ENCODE data around the gene TAF3. TPM values are rescaled to one million over a fixed set of nuclear protein-coding genes. Genes with fewer than 3 reads are reported as not detected.

Gene TAF3
- total RNA-seq, 1 donor from 2014 or later, result 4.6 TPM

- TF ChIP-seq EZH2phosphoT487 (IDR thresholded peaks at IDR 0.05) (no peak), CTCF (IDR thresholded peaks at IDR 0.05) (no peak), EZH2 (IDR thresholded peaks at IDR 0.05) (no peak)
- Histone ChIP-seq H3K27me3 (no peaks in the 10 kb centered on the region), H3K4me2 (no peak overlapping the region), H2AFZ (replicated peaks) (no peak overlapping the region), H3K79me2 (ENCODE audit: low read depth) (no peaks in the 10 kb centered on the region), H3K4me3 (no peak overlapping the region), H3F3A (ENCODE audit: low read depth) (no peaks in the 10 kb centered on the region), H3K9ac (no peak overlapping the region), H3K4me1 (no peaks in the 10 kb centered on the region), H3K36me3 (no peaks in the 10 kb centered on the region), H3K9me3 (ENCODE audit: low read depth) (no peaks in the 10 kb centered on the region), H4K20me1 (ENCODE audit: low read depth) (no peaks in the 10 kb centered on the region), H3K27ac (no peak overlapping the region)
- no peak for DNase-seq (ENCODE audit: low spot score)
- peaks cover under 1% of the 10 kb centered on the region for H3K27me3 Mint-ChIP-seq (ENCODE audit: insufficient read depth, low read depth)
- no peaks in the 10 kb centered on the region for H3K9me3 Mint-ChIP-seq
- H3K27ac Mint-ChIP-seq, result no peak overlapping the region
- no peaks in the 10 kb centered on the region for H3K36me3 Mint-ChIP-seq
- no peak overlapping the region for H3K4me3 Mint-ChIP-seq
- no peaks in the 10 kb centered on the region for H3K4me1 Mint-ChIP-seq
Observed at GRCh38 chr10:7908541-7909210, 90.4 kb downstream of the TAF3 start.

GRCh38 chr10:7913126-7913872, 95.0 kb downstream of the TAF3 start:
- Mint-ChIP-seq H3K4me1 (no peaks in the 10 kb centered on the region), H3K9me3 (no peaks in the 10 kb centered on the region), H3K4me3 (no peak overlapping the region), H3K36me3 (no peaks in the 10 kb centered on the region), H3K27ac (no peak overlapping the region), H3K27me3 (ENCODE audit: insufficient read depth, low read depth) (peaks cover 4% of the 10 kb centered on the region)
- Histone ChIP-seq H3K27me3 (no peaks in the 10 kb centered on the region), H3K4me2 (no peak overlapping the region), H4K20me1 (ENCODE audit: low read depth) (no peaks in the 10 kb centered on the region), H3K9ac (no peak overlapping the region), H3K79me2 (ENCODE audit: low read depth) (no peaks in the 10 kb centered on the region), H3K4me3 (no peak overlapping the region), H3K27ac (no peak overlapping the region), H3K4me1 (no peaks in the 10 kb centered on the region), H3K36me3 (no peaks in the 10 kb centered on the region), H3K9me3 (ENCODE audit: low read depth) (no peaks in the 10 kb centered on the region), H3F3A (ENCODE audit: low read depth) (no peaks in the 10 kb centered on the region), H2AFZ (replicated peaks) (no peak overlapping the region)
- DNase-seq (ENCODE audit: low spot score), result no peak
- no peak for TF ChIP-seq EZH2 (IDR thresholded peaks at IDR 0.05)
- no peak for TF ChIP-seq EZH2phosphoT487 (IDR thresholded peaks at IDR 0.05)
- TF ChIP-seq CTCF (IDR thresholded peaks at IDR 0.05), result no peak

GRCh38 chr10:7915923-7916536, 97.7 kb downstream of the TAF3 start:
- no peak overlapping the region for H3K4me3 ChIP-seq
- H2AFZ ChIP-seq (replicated peaks), result no peak overlapping the region
- no peaks in the 10 kb centered on the region for H3F3A ChIP-seq (ENCODE audit: low read depth)
- no peaks in the 10 kb centered on the region for H3K9me3 ChIP-seq (ENCODE audit: low read depth)
- H3K79me2 ChIP-seq (ENCODE audit: low read depth), result peaks cover 4% of the 10 kb centered on the region
- Mint-ChIP-seq H3K4me1 (no peaks in the 10 kb centered on the region), H3K9me3 (no peaks in the 10 kb centered on the region), H3K27me3 (ENCODE audit: insufficient read depth, low read depth) (peaks cover 4% of the 10 kb centered on the region), H3K36me3 (no peaks in the 10 kb centered on the region), H3K4me3 (no peak overlapping the region), H3K27ac (no peak overlapping the region)
- no peaks in the 10 kb centered on the region for H4K20me1 ChIP-seq (ENCODE audit: low read depth)
- no peaks in the 10 kb centered on the region for H3K27me3 ChIP-seq
- H3K4me2 ChIP-seq, result no peak overlapping the region
- DNase-seq (ENCODE audit: low spot score), result no peak
- no peaks in the 10 kb centered on the region for H3K36me3 ChIP-seq
- no peak overlapping the region for H3K9ac ChIP-seq
- TF ChIP-seq EZH2phosphoT487 (IDR thresholded peaks at IDR 0.05), result no peak
- no peak for TF ChIP-seq CTCF (IDR thresholded peaks at IDR 0.05)
- no peak for TF ChIP-seq EZH2 (IDR thresholded peaks at IDR 0.05)
- H3K27ac ChIP-seq, result no peak overlapping the region
- no peaks in the 10 kb centered on the region for H3K4me1 ChIP-seq

Measured in neural progenitor cell (in vitro differentiated cells).